ENCODE results near the gene MPZL2.

- no peak for TF ChIP-seq CTCF (IDR thresholded peaks at IDR 0.05)
- TF ChIP-seq POLR2AphosphoS5 (IDR thresholded peaks at IDR 0.05; ENCODE audit: insufficient read depth in 1 of 2, low read depth in 1 of 2), result no peak
- TF ChIP-seq POLR2A (IDR thresholded peaks at IDR 0.05), result no peak
Observed at GRCh38 chr11:118226781-118227180, 37.3 kb downstream of the MPZL2 start.
